NB4 (cell line): ENCODE data around the gene WDR81.

Experiments
- DNase-seq: peaks from one replicate; pipeline ENCODE4 v3.0.0; 2010; ENCODE audit warnings: low read depth
- H3K4me3 ChIP-seq: one replicate; pipeline ENCODE4 v1.5.1; 2011; ENCODE audit warnings: mild to moderate bottlenecking, low read depth, low read length, moderate library complexity
- MAX ChIP-seq: IDR thresholded peaks from 2 replicates; pipeline ENCODE4 v1.6.1; 2011; ENCODE audit warnings: low read depth, low read length
- MYC ChIP-seq: IDR thresholded peaks from 2 replicates; pipeline ENCODE4 v1.6.1; 2011; ENCODE audit warnings: low read depth, low read length
- POLR2A ChIP-seq: IDR thresholded peaks from 2 replicates; pipeline ENCODE4 v1.6.1; 2011; ENCODE audit warnings: mild to moderate bottlenecking; ENCODE audit not compliant: insufficient read length; ENCODE audit errors: extremely low read depth
- TF ChIP-seq, protein P1 (sequence below): IDR thresholded peaks from one replicate; pipeline ENCODE4 v1.5.1; 2012; ENCODE audit warnings: low read depth, low read length

WDR81 gene

DNA sequence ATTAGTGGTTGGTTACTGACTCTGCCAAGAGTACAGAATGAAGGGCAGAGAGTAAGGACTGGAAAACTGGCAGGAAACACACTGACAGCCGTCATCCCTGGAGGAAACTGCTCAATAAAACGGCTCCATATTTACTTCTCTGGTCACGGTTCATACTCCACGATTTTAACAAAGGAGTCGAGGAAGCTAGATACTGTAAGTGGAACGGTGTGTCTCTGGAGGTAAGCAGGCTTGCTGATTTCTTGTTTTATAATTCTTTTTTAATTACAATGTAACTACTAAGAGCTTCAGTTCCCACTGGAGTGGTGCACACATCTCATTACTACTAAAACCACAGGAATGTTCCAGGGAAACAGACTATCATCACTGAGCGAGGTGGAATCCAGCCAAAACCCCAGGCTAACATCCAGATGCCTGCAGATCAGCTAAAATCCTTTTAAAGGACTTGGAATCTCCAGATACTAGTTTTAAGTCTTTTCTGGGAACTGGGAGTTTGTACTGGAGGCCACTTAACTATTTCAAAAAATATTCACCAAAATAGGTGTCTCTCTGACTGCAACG is 55.1 kb downstream of the WDR81 start:
- TF ChIP-seq POLR2A = no peak
- no peak for TF ChIP-seq MAX
- TF ChIP-seq, protein P1, sequence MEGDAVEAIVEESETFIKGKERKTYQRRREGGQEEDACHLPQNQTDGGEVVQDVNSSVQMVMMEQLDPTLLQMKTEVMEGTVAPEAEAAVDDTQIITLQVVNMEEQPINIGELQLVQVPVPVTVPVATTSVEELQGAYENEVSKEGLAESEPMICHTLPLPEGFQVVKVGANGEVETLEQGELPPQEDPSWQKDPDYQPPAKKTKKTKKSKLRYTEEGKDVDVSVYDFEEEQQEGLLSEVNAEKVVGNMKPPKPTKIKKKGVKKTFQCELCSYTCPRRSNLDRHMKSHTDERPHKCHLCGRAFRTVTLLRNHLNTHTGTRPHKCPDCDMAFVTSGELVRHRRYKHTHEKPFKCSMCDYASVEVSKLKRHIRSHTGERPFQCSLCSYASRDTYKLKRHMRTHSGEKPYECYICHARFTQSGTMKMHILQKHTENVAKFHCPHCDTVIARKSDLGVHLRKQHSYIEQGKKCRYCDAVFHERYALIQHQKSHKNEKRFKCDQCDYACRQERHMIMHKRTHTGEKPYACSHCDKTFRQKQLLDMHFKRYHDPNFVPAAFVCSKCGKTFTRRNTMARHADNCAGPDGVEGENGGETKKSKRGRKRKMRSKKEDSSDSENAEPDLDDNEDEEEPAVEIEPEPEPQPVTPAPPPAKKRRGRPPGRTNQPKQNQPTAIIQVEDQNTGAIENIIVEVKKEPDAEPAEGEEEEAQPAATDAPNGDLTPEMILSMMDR = no peak
- DNase-seq = no peak
- no peak overlapping the region for H3K4me3 ChIP-seq

DNA sequence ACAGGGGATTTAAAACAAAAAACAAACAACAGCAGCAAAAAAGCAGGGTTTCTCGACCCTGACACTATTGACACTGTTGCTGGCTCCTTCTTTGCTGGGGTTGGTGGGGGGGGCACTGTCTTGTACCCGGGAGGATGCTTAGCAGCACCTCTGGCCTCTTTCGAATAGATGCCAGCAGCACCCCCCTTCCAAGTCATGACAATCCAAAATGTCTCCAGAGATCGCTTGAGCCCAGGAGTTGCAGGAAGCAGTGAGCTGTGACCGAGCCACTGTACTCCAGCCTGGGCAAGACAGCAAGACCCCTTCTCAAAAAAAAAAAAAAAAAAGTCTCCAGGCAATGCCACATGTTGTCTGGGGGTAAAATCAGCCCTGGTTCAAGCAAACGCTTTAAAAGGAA is 57.7 kb downstream of the WDR81 start:
- DNase-seq = no peak
- H3K4me3 ChIP-seq = no peak overlapping the region
- TF ChIP-seq POLR2A (no peak), MAX (no peak), MYC (no peak)
- TF ChIP-seq, protein P1 = no peak

DNA sequence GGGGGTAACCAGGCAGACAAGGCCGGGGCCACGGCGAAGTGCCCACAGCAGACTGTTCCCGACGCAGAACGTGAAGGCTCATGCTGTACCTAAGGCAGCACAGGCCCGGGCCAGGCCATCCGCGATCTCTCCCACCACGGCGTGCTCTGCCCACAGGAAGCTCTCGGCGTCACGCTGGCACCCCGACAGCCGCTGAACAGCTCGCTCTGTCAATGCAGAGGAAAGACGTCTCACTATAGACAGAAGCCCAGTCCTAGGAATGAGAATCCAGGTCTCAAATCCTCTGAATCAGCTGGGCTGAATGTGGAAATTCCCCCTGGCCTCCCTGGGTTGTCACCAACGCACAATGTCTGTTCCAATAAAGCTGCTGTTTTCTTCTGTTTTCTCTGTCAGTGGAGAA is 58.8 kb downstream of the WDR81 start:
- DNase-seq = no peak
- no peak overlapping the region for H3K4me3 ChIP-seq
- no peak for TF ChIP-seq MYC
- TF ChIP-seq MAX = no peak
- TF ChIP-seq, protein P1 = no peak
- TF ChIP-seq POLR2A = no peak

DNA sequence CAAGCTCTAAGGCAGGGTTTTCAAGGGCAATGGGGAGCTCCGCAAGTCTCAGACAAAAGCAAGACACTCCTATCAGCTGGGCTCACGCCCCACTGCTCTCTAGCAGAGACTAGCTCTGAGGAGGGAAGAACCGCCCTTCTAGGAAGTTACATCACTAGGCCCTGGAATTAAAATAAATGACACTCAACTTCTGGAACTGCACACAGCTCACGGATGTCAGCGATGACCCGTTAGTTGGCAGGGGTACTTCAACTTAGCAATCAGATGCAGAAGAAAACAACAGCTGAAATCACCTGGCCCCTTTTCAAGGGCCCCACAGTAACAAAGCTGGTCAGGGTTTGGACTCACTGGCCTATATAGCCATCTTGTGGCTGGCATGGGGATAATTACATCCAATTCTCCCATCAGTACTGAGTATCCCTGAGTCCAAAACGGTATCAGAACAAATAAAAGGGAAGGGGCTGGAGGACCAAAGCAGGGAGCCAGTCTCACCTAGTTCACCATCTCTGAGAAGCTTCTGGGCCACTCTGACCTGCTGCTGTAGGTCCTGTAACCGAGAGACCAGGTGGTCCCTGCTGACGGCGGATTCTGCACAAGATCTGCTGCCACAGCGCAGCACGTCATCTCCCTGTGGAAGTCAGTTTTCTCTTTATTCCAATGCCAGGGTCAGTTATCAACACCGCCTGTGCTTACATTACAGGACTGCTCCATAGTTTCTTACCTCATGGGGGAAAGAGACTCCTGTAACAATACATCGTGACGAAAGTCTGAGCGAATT is 59.5 kb downstream of the WDR81 start:
- TF ChIP-seq, protein P1 = peak; percentile 6
- TF ChIP-seq POLR2A = no peak
- peak; percentile 31 for DNase-seq
- no peak overlapping the region for H3K4me3 ChIP-seq

DNA sequence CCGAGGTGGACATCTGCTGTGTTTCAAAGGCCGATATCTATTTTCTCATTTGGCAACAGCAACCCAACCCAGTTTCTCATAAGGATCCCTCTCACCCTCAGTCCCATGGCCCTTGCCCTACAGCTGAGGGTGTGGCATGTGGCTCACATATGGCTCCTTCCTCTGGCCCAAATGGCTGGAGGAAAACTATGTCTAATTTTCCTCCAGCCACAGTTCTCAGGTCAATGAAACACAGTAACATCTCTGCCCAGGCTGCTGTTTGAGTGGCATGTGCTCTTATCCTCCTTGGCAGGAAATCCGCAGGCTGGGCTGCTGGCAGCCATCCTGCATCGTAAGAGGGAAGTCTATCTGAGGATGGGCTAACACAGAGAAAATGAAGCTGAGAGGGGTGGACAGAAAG is 61.4 kb downstream of the WDR81 start:
- TF ChIP-seq POLR2A = no peak
- TF ChIP-seq, protein P1 = no peak
- no peak for TF ChIP-seq MYC
- H3K4me3 ChIP-seq = no peak overlapping the region
- no peak for DNase-seq

GRCh38 chr17:1786708-1787107 is 62.2 kb downstream of the WDR81 start:
- TF ChIP-seq MAX (no peak), POLR2A (no peak)
- TF ChIP-seq, protein P1 = no peak
- DNase-seq = no peak
- no peak overlapping the region for H3K4me3 ChIP-seq
